Measurements from ENCODE around the gene COLEC12.
A peak's percentile ranks its signal among the peaks of the same experiment; 100 is the strongest.

The COLEC12 gene

GRCh38 chr18:379681-380330, 120.7 kb downstream of the COLEC12 start:
- no peak overlapping the region for H3K9ac ChIP-seq (ENCODE audit: low read length)
- H3K27ac ChIP-seq (ENCODE audit: low read depth, low read length) = no peak overlapping the region
- H3K4me3 ChIP-seq (ENCODE audit: low read length) = no peak overlapping the region
- peaks cover 28% of the 10 kb centered on the region for H3K4me1 ChIP-seq (ENCODE audit: control insufficient read depth, insufficient read depth, low read length)
- H3K36me3 ChIP-seq (ENCODE audit: control insufficient read depth, insufficient read depth, low read length) = no peaks in the 10 kb centered on the region
- no peaks in the 10 kb centered on the region for H3K27me3 ChIP-seq (ENCODE audit: control insufficient read depth, insufficient read depth, low read length)

- Histone ChIP-seq H3K4me1 (ENCODE audit: control insufficient read depth, insufficient read depth, low read length) (peaks cover 32% of the 10 kb centered on the region), H3K9ac (ENCODE audit: low read length) (no peak overlapping the region), H3K36me3 (ENCODE audit: control insufficient read depth, insufficient read depth, low read length) (no peaks in the 10 kb centered on the region), H3K27me3 (ENCODE audit: control insufficient read depth, insufficient read depth, low read length) (no peaks in the 10 kb centered on the region), H3K27ac (ENCODE audit: low read depth, low read length) (no peak overlapping the region), H3K4me3 (ENCODE audit: low read length) (no peak overlapping the region)
Measured at GRCh38 chr18:378079-378478, 122.4 kb downstream of the COLEC12 start.

DNA sequence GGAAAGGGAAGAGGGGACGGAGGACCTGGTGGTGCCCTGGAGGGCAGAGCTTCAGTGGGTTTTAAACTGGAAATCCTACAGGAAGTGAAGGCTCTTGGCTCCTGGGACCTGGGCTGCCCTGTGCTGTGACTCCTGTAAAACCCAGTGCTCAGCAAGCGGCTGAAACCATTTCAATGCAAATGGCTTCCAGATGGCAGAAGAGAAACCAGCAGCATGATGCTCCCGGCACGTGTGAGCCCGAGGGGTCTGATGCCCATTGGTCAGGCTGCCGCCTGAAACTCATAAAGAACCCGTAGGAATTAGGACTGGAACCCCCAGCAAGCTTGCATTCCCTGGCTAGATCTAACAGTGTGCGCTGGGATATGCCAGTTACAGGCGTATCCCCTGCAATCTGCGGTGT, 123.4 kb downstream of the COLEC12 start:
- no peak overlapping the region for H3K9ac ChIP-seq (ENCODE audit: low read length)

DNA sequence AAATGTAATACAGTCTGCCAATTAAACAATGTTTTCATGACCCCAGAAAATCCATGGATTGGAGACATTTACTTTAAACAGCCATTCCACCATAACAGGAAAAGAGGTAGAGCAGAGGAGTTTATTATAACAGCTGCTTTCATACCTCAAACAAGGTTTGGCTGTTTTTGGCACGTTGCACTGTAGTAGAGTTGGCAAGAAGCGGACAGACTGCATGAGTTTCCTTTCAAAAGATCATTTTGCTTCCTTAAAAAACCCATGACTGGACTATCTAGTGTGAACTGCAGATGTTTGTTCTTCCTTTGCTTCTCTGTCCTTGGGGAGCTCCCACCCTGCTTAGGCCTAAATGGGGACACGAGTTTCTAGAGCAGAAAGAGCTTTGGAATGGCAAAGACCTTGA, 124.2 kb downstream of the COLEC12 start:
- no peaks in the 10 kb centered on the region for H3K27me3 ChIP-seq (ENCODE audit: control insufficient read depth, insufficient read depth, low read length)
- H3K27ac ChIP-seq (ENCODE audit: low read depth, low read length) = no peak overlapping the region
- no peaks in the 10 kb centered on the region for H3K36me3 ChIP-seq (ENCODE audit: control insufficient read depth, insufficient read depth, low read length)
- no peak overlapping the region for H3K4me3 ChIP-seq (ENCODE audit: low read length)
- no peak overlapping the region for H3K9ac ChIP-seq (ENCODE audit: low read length)
- peaks cover 31% of the 10 kb centered on the region for H3K4me1 ChIP-seq (ENCODE audit: control insufficient read depth, insufficient read depth, low read length)

More for the DNA sequence above, 123.4 kb downstream of the COLEC12 start:
- peak overlapping the region; percentile 7 for H3K27ac ChIP-seq (ENCODE audit: low read depth, low read length)
- H3K27me3 ChIP-seq (ENCODE audit: control insufficient read depth, insufficient read depth, low read length) = no peaks in the 10 kb centered on the region
- H3K4me1 ChIP-seq (ENCODE audit: control insufficient read depth, insufficient read depth, low read length) = peaks cover 28% of the 10 kb centered on the region
- no peaks in the 10 kb centered on the region for H3K36me3 ChIP-seq (ENCODE audit: control insufficient read depth, insufficient read depth, low read length)
- H3K4me3 ChIP-seq (ENCODE audit: low read length) = no peak overlapping the region

DNA sequence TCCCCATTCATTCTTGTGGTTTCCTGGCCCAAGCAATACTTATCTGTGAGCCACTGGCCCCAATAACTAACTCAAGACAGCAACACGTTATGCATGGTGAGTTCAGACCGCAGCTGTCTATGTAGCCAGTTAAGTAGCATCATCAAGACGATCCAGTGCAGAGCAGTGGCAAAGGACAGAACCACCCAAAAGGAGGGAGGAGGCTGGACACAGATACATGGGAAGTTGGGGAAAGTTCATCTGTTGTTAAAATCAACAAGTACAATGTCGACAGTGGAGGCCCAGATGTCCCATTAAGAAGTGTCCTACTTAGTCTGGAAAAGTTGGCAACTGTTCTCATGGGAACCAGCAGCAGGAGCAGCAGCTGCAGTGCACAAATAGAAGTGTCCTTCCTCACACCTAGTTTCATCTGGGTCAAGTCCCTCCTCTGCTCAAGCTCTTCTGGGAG, 125.8 kb downstream of the COLEC12 start:
- Histone ChIP-seq H3K27me3 (ENCODE audit: control insufficient read depth, insufficient read depth, low read length) (no peaks in the 10 kb centered on the region), H3K9ac (ENCODE audit: low read length) (no peak overlapping the region), H3K27ac (ENCODE audit: low read depth, low read length) (no peak overlapping the region), H3K36me3 (ENCODE audit: control insufficient read depth, insufficient read depth, low read length) (no peaks in the 10 kb centered on the region), H3K4me1 (ENCODE audit: control insufficient read depth, insufficient read depth, low read length) (peaks cover 35% of the 10 kb centered on the region), H3K4me3 (ENCODE audit: low read length) (no peak overlapping the region)

DNA sequence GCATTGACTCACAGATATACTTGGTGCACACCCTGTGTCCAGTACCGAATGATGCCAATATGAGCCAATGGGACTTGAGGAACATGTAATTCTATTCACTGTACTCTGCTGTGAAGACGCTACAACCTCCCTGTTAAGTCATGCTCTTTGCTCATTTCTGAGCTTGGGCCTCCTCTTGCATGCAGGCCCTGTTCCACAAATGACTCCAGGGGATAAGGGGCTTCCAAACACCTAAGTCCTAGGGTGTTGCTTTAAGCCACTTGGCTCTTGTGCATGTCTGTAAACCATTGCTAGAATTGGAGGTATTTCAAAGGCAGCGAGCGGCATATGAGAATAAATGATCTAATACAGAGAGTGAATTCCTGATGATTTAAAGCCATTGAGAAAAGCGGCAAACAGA, 126.7 kb downstream of the COLEC12 start:
- Histone ChIP-seq H3K36me3 (ENCODE audit: control insufficient read depth, insufficient read depth, low read length) (no peaks in the 10 kb centered on the region), H3K27me3 (ENCODE audit: control insufficient read depth, insufficient read depth, low read length) (no peaks in the 10 kb centered on the region), H3K27ac (ENCODE audit: low read depth, low read length) (no peak overlapping the region), H3K9ac (ENCODE audit: low read length) (no peak overlapping the region), H3K4me3 (ENCODE audit: low read length) (no peak overlapping the region), H3K4me1 (ENCODE audit: control insufficient read depth, insufficient read depth, low read length) (peaks cover 34% of the 10 kb centered on the region)

DNA sequence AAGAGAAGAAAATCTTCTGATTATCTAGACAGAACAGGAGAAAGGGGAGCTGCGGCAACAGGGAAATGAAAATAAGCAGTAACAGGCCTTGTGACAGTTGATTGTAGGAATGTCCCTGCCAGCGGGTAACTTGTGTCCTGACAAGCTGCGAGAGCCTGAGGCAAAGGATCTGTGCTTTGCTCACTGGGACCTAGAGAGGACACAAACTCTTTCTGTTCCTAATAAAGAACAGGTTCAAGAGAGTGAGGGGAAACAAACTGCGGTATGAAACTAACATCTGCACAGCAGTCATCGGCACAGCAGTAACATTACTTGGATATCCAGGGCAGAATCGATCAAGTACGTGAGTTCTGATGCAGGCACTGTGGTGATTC, 128.9 kb downstream of the COLEC12 start:
- peak overlapping the region; percentile 38 for H3K27ac ChIP-seq (ENCODE audit: low read depth, low read length)

DNA sequence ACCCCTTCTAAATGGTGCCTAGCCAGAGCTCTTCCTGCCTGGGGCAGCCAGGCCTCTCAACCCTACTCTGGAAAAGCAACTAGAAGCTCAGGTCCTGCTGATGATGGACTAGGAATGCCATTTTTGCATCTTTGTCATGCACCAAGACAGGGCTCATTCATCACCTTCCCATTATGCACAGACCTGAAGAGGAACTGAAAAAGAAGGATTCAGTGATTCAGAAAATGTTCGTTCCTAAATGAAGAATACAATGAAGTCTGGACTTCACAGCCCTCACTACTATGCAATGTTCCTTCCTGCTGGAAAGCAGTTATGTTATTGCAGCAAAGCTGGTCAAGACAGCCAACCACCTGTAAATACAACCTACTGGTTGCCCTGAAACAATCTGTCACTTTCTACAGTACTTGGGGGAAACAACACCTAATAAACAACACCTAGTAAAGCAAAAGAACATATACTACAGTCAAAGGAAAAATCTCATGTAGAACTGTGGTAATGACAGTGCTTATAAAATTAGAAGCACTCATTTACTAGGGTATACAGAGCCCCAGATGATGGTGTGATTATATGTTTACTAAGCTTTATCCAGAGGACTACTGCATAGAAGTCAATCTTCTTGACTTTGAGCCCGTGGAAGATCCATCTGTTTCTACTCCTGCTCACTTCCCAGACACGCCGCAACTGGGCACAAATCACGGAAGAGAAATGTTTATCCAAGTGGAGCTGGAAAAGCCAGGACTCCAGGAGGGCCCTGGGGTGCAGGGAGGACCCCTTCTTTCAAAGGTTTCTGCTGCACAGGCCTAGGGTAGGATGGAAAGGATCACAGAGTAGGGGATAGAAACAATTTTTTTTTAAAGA, 129.5 kb downstream of the COLEC12 start:
- no peak overlapping the region for H3K9ac ChIP-seq (ENCODE audit: low read length)
- H3K27ac ChIP-seq (ENCODE audit: low read depth, low read length) = peak overlapping the region; percentile 38
- H3K4me1 ChIP-seq (ENCODE audit: control insufficient read depth, insufficient read depth, low read length) = peaks cover 21% of the 10 kb centered on the region
- H3K4me3 ChIP-seq (ENCODE audit: low read length) = no peak overlapping the region
- H3K27me3 ChIP-seq (ENCODE audit: control insufficient read depth, insufficient read depth, low read length) = no peaks in the 10 kb centered on the region
- H3K36me3 ChIP-seq (ENCODE audit: control insufficient read depth, insufficient read depth, low read length) = no peaks in the 10 kb centered on the region

More for the DNA sequence above, 128.9 kb downstream of the COLEC12 start:
- Histone ChIP-seq H3K4me1 (ENCODE audit: control insufficient read depth, insufficient read depth, low read length) (peaks cover 24% of the 10 kb centered on the region), H3K4me3 (ENCODE audit: low read length) (no peak overlapping the region), H3K27me3 (ENCODE audit: control insufficient read depth, insufficient read depth, low read length) (no peaks in the 10 kb centered on the region), H3K9ac (ENCODE audit: low read length) (no peak overlapping the region), H3K36me3 (ENCODE audit: control insufficient read depth, insufficient read depth, low read length) (no peaks in the 10 kb centered on the region)

GRCh38 chr18:369224-370015, 131.1 kb downstream of the COLEC12 start:
- no peaks in the 10 kb centered on the region for H3K27me3 ChIP-seq (ENCODE audit: control insufficient read depth, insufficient read depth, low read length)
- H3K36me3 ChIP-seq (ENCODE audit: control insufficient read depth, insufficient read depth, low read length) = no peaks in the 10 kb centered on the region
- H3K27ac ChIP-seq (ENCODE audit: low read depth, low read length) = no peak overlapping the region
- H3K4me1 ChIP-seq (ENCODE audit: control insufficient read depth, insufficient read depth, low read length) = peaks cover 15% of the 10 kb centered on the region
- no peak overlapping the region for H3K9ac ChIP-seq (ENCODE audit: low read length)
- no peak overlapping the region for H3K4me3 ChIP-seq (ENCODE audit: low read length)

- H3K27ac ChIP-seq (ENCODE audit: low read depth, low read length) = no peak overlapping the region
- no peaks in the 10 kb centered on the region for H3K27me3 ChIP-seq (ENCODE audit: control insufficient read depth, insufficient read depth, low read length)
- no peaks in the 10 kb centered on the region for H3K36me3 ChIP-seq (ENCODE audit: control insufficient read depth, insufficient read depth, low read length)
- H3K9ac ChIP-seq (ENCODE audit: low read length) = no peak overlapping the region
- H3K4me3 ChIP-seq (ENCODE audit: low read length) = no peak overlapping the region
- peaks cover 12% of the 10 kb centered on the region for H3K4me1 ChIP-seq (ENCODE audit: control insufficient read depth, insufficient read depth, low read length)
Measured at GRCh38 chr18:366466-367061, 133.9 kb downstream of the COLEC12 start.

DNA sequence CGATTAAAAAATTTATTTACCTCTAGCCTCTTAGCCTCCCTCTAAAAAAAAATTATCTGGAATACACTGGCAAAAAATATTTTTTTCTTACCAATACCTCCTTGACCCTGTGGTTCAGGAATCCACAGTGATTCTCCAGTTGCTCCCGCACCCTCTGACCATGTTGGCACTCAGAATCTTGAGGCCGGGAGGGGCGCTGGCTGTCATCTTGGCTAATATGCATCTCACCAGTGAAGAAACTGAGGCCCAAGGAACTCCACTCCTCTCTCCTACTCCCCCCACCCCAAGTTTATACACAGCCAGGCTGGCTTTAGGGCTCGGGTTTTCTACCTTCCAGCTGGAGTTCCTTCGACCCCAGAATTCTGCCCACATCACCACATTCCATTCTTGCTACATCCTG, 134.8 kb downstream of the COLEC12 start:
- peaks cover 7% of the 10 kb centered on the region for H3K4me1 ChIP-seq (ENCODE audit: control insufficient read depth, insufficient read depth, low read length)
- H3K36me3 ChIP-seq (ENCODE audit: control insufficient read depth, insufficient read depth, low read length) = no peaks in the 10 kb centered on the region
- no peak overlapping the region for H3K9ac ChIP-seq (ENCODE audit: low read length)
- no peak overlapping the region for H3K27ac ChIP-seq (ENCODE audit: low read depth, low read length)
- H3K4me3 ChIP-seq (ENCODE audit: low read length) = no peak overlapping the region
- H3K27me3 ChIP-seq (ENCODE audit: control insufficient read depth, insufficient read depth, low read length) = no peaks in the 10 kb centered on the region

DNA sequence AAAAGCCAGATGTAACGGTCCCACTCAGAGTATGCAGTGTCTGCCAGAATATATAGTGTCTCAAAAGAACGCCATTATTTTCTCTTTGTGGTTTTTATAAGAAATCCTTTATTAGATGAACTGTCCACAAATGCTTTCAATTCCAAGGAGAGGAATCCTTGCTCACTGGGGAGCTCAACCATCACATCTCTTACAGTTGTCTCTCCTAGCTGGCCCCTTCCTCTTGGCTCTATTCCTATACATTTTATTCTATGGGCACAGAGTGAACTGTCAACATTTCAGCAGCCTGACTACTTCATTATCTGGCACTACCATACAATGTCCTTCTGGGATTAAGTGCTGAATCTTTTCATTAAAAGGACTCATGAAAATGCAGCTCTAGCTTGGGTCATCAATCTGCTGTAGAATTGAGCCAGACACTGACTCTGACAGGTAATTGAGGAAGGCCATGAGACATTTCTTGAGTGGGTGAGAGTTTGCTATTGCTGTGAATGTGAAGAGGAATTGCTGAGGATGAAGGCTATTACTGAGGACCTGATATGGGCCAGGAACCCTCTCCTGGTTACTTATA, 136.2 kb downstream of the COLEC12 start:
- no peaks in the 10 kb centered on the region for H3K36me3 ChIP-seq (ENCODE audit: control insufficient read depth, insufficient read depth, low read length)
- peaks cover 7% of the 10 kb centered on the region for H3K4me1 ChIP-seq (ENCODE audit: control insufficient read depth, insufficient read depth, low read length)
- no peak overlapping the region for H3K9ac ChIP-seq (ENCODE audit: low read length)
- no peak overlapping the region for H3K27ac ChIP-seq (ENCODE audit: low read depth, low read length)
- no peak overlapping the region for H3K4me3 ChIP-seq (ENCODE audit: low read length)
- no peaks in the 10 kb centered on the region for H3K27me3 ChIP-seq (ENCODE audit: control insufficient read depth, insufficient read depth, low read length)

All from rectal smooth muscle tissue (tissue), 1 donor.